HG02938 (cell line): ENCODE measurements around the gene OSBPL10.

Experiments
- ATAC-seq: cut with Tn5 transposase; IDR thresholded peaks from one replicate; pipeline ENCODE4 v1.9.1; 2021; ENCODE audit warnings: mild to moderate bottlenecking, moderate library complexity; ENCODE audit not compliant: unreplicated experiment

The OSBPL10 gene

GRCh38 chr3:31959951-31960792 lies 20.9 kb downstream of the OSBPL10 start:
- ATAC-seq = peak; percentile 26

- no peak for ATAC-seq
Measured at GRCh38 chr3:31959251-31959650, 21.8 kb downstream of the OSBPL10 start.

GRCh38 chr3:31958701-31959152 lies 22.3 kb downstream of the OSBPL10 start:
- ATAC-seq = no peak

- no peak for ATAC-seq
Measured at GRCh38 chr3:31957106-31957505, 24.0 kb downstream of the OSBPL10 start.

GRCh38 chr3:31955581-31955980 lies 25.5 kb downstream of the OSBPL10 start:
- ATAC-seq = no peak

GRCh38 chr3:31953636-31954035 lies 27.4 kb downstream of the OSBPL10 start:
- ATAC-seq = no peak

- no peak for ATAC-seq
Measured at GRCh38 chr3:31953091-31953490, 28.0 kb downstream of the OSBPL10 start.

GRCh38 chr3:31952205-31952604 lies 28.9 kb downstream of the OSBPL10 start:
- peak; percentile 86 for ATAC-seq

- no peak for ATAC-seq
Measured at GRCh38 chr3:31948280-31948679, 32.8 kb downstream of the OSBPL10 start.

- ATAC-seq = no peak
Measured at GRCh38 chr3:31947671-31948091, 33.4 kb downstream of the OSBPL10 start.

- ATAC-seq = no peak
Measured at GRCh38 chr3:31947162-31947561, 33.9 kb downstream of the OSBPL10 start.

GRCh38 chr3:31946484-31947081 lies 34.5 kb downstream of the OSBPL10 start:
- peak; percentile 49 for ATAC-seq

- ATAC-seq = peak; percentile 32
Measured at GRCh38 chr3:31945738-31946052, 35.4 kb downstream of the OSBPL10 start.

- no peak for ATAC-seq
Measured at GRCh38 chr3:31943041-31943440, 38.0 kb downstream of the OSBPL10 start.

- no peak for ATAC-seq
Measured at GRCh38 chr3:31942446-31942845, 38.6 kb downstream of the OSBPL10 start.

- no peak for ATAC-seq
Measured at GRCh38 chr3:31937225-31937624, 43.8 kb downstream of the OSBPL10 start.

GRCh38 chr3:31936420-31937060 lies 44.5 kb downstream of the OSBPL10 start:
- no peak for ATAC-seq

- no peak for ATAC-seq
Measured at GRCh38 chr3:31934866-31935265, 46.2 kb downstream of the OSBPL10 start.

GRCh38 chr3:31934018-31934417 lies 47.0 kb downstream of the OSBPL10 start:
- no peak for ATAC-seq

- no peak for ATAC-seq
Measured at GRCh38 chr3:31932990-31933389, 48.1 kb downstream of the OSBPL10 start.

- ATAC-seq = peak; percentile 41
Measured at GRCh38 chr3:31929826-31930502, 51.1 kb downstream of the OSBPL10 start.
